Nephron (organoid): Measurements from ENCODE around the gene KRTAP5-5.

Source experiments
- H3K27ac Mint-ChIP-seq, 3 experiments: 2 replicates each; pipeline ENCODE4 v1.8.0; 2020; ENCODE audit warnings: mixed read lengths in 3 of 3, mild to moderate bottlenecking in 2 of 3, moderate library complexity in 1 of 3
- H3K27me3 Mint-ChIP-seq: 2 replicates; pipeline ENCODE4 v1.8.0; 2021; ENCODE audit warnings: low read depth, mild to moderate bottlenecking, moderate library complexity, mixed read lengths
- H3K36me3 Mint-ChIP-seq: 2 replicates; pipeline ENCODE4 v1.8.0; 2020; ENCODE audit warnings: low read depth, mixed read lengths
- H3K4me1 Mint-ChIP-seq: 2 replicates; pipeline ENCODE4 v1.8.0; 2020; ENCODE audit warnings: mixed read lengths
- H3K4me3 Mint-ChIP-seq, 3 experiments: 2 replicates each; pipeline ENCODE4 v1.8.0; 2020; ENCODE audit warnings: mild to moderate bottlenecking in 3 of 3, mixed read lengths in 3 of 3, moderate library complexity in 2 of 3
- H3K9me3 Mint-ChIP-seq: 2 replicates; pipeline ENCODE4 v1.8.0; 2020; ENCODE audit warnings: mixed read lengths
- TF ChIP-seq, protein P1 (sequence below), 3 experiments: fragments of 200-600 bp; sonication (generic); IDR thresholded peaks; one replicate each; pipeline ENCODE4 v1.5.0; 2021; ENCODE audit warnings: antibody characterized with exemption in 3 of 3; ENCODE audit not compliant: unreplicated experiment in 3 of 3

Gene KRTAP5-5

DNA sequence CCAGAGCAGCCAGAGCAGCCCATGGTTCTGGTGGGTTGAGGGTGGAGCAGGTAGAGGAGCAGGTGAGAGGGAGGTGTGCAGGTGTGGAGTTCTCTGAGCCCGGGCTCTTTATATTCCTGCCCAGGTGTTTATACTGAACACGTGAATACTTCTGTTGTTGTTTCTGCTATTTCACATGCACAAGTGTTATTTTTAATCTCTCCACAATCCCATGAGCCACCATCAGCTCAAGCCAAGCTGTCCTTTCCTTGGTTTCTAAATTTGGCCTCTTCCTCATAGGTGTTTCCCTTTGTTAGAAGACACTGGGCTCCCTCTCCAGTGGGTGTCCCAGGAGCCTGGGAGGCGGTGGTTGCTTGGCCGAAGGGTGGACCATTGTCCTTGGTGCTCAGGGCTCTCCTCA lies 21.2 kb upstream of the KRTAP5-5 start, which contains the start of gene KRTAP5-3:
TSS of gene KRTAP5-3 (minus strand) at position 101 of the 400 bp plus-strand sequence. CDS start at position 23, 78 bp downstream.
- Mint-ChIP-seq H3K4me3 (peak within 1 kb of the TSS in 2 of 3 experiments; percentile 14 to 38), H3K4me1 (peaks cover 7% of the 10 kb centered on the region), H3K27ac (peak within 1 kb of the TSS in 1 of 3 experiments; percentile 16), H3K36me3 (no peaks in the 10 kb centered on the region), H3K27me3 (peaks cover 37% of the 10 kb centered on the region), H3K9me3 (peaks cover 6% of the 10 kb centered on the region)
- TF ChIP-seq, protein P1, sequence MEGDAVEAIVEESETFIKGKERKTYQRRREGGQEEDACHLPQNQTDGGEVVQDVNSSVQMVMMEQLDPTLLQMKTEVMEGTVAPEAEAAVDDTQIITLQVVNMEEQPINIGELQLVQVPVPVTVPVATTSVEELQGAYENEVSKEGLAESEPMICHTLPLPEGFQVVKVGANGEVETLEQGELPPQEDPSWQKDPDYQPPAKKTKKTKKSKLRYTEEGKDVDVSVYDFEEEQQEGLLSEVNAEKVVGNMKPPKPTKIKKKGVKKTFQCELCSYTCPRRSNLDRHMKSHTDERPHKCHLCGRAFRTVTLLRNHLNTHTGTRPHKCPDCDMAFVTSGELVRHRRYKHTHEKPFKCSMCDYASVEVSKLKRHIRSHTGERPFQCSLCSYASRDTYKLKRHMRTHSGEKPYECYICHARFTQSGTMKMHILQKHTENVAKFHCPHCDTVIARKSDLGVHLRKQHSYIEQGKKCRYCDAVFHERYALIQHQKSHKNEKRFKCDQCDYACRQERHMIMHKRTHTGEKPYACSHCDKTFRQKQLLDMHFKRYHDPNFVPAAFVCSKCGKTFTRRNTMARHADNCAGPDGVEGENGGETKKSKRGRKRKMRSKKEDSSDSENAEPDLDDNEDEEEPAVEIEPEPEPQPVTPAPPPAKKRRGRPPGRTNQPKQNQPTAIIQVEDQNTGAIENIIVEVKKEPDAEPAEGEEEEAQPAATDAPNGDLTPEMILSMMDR (IDR thresholded peaks at IDR 0.05; ENCODE audit: unreplicated experiment in 3 of 3), result no peak

DNA sequence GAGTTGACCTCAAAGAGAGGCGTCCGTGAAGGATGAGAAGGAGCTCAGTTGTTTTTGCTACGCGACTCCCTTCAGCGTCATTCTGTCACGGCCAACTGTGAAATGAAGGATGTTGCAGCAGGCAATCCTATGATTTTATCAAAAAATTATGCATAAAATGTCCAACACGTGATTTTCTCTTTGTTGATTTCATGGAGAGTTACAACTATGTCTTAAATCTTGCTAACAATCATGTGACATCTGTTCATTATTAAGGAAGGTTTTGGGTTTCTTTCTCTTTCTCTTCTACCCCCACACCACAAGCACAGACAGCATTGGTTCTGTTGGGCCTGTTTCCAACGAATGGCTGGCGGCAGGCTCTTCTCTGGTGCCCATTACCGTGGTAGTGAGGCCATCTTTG lies 11.3 kb upstream of the KRTAP5-5 start:
- H3K9me3 Mint-ChIP-seq, result peaks cover 15% of the 10 kb centered on the region
- H3K27ac Mint-ChIP-seq, result no peak overlapping the region
- H3K4me1 Mint-ChIP-seq, result no peaks in the 10 kb centered on the region
- no peaks in the 10 kb centered on the region for H3K36me3 Mint-ChIP-seq
- TF ChIP-seq, protein P1 (IDR thresholded peaks at IDR 0.05; ENCODE audit: unreplicated experiment in 3 of 3), result no peak
- H3K4me3 Mint-ChIP-seq, result no peak overlapping the region
- H3K27me3 Mint-ChIP-seq, result peaks cover 9% of the 10 kb centered on the region

DNA sequence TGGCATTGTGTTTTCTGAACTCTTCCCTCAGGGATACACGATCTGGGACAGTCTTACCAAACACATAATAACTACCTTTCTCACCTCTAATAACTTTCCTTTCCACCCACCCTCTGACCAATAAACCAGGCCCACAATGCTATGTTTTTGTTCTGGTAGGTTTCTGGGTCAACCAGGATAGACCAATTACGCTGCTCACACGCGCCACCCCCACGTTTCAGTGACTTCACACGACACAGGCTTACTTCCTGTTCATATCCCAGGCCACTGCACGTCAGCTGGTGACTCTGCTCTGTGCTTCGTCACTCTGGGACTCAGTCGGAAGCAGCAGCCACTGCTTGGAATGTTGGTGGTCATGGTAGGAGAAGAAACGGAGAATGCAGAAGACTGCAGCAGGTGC lies 10.1 kb upstream of the KRTAP5-5 start:
- TF ChIP-seq, protein P1 (IDR thresholded peaks at IDR 0.05; ENCODE audit: unreplicated experiment in 3 of 3), result no peak
- Mint-ChIP-seq H3K36me3 (no peaks in the 10 kb centered on the region), H3K9me3 (peaks cover 11% of the 10 kb centered on the region), H3K4me3 (no peak overlapping the region), H3K27me3 (peaks cover 15% of the 10 kb centered on the region), H3K4me1 (no peaks in the 10 kb centered on the region), H3K27ac (no peak overlapping the region)

DNA sequence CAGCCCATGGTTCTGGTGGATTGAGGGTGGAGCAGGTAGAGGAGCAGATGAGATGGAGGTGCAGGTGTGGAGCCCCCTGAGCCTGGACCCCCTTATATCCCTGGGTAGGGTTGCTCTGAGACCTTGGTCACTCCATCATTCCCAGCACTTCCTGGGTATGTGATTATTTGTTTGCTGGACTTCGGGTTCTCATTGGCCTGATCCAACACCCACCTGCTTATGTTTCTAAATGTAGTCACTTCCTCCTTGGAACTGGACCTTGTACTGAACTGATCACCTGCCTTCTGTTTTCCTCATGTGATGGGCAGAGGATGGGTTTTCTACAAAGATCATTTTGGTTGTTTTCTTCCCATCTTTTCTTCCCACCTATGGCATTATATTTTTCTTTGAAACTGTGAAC lies 7.5 kb upstream of the KRTAP5-5 start, which contains the start of gene KRTAP5-4:
TSS of gene KRTAP5-4 (minus strand) at position 53 of the 400 bp plus-strand sequence. CDS start at position 8, 45 bp downstream.
- no peaks in the 10 kb centered on the region for H3K4me1 Mint-ChIP-seq
- no peaks in the 10 kb centered on the region for H3K36me3 Mint-ChIP-seq
- peaks cover 6% of the 10 kb centered on the region for H3K9me3 Mint-ChIP-seq
- H3K27me3 Mint-ChIP-seq, result peaks cover 27% of the 10 kb centered on the region
- no peak within 1 kb of the TSS for H3K27ac Mint-ChIP-seq
- no peak within 1 kb of the TSS for H3K4me3 Mint-ChIP-seq
- TF ChIP-seq, protein P1 (IDR thresholded peaks at IDR 0.05; ENCODE audit: unreplicated experiment in 3 of 3), result no peak

DNA sequence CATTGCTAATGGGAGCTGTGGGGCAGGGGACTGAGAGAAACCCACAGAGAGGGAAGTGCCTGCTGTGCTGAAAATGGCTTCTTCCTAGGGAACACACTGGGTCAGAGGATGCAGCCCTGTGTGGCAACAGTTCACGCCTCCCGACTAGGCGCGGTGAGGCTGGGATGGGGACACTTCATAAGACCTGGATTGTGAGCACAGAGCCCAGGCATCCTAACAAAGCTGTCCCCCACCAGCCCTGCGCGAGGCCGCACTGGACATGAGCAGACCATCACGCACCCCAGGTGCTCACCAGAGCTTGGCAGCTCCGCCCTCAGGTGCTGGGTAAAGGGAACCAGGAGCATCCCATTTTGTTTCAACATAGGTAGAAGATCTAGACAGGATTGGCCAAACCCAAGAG lies 5.9 kb upstream of the KRTAP5-5 start:
- TF ChIP-seq, protein P1 (IDR thresholded peaks at IDR 0.05; ENCODE audit: unreplicated experiment in 3 of 3), result no peak
- Mint-ChIP-seq H3K27ac (no peak overlapping the region), H3K4me1 (no peaks in the 10 kb centered on the region), H3K4me3 (no peak overlapping the region), H3K36me3 (no peaks in the 10 kb centered on the region), H3K27me3 (peaks cover 29% of the 10 kb centered on the region), H3K9me3 (peaks cover 2% of the 10 kb centered on the region)

DNA sequence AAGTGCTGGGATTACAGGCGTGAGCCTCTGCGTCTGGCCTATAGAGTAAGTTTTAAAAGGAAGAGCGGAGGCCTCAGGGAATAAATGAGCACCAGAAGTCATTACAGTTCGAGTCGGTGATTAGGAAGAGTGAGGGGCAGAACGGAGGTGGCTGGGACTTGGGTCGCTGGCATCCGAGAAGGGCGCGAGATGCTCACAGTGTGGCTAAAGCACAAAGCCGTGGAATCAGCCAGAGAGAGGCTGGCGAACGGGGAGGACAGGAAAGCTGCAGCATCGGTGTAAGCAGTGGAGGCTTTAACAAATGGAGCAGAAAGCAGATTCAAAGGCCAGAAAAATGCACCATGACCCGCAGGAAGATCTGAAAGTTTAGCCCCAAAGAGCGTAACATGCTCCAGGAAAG lies 5.0 kb upstream of the KRTAP5-5 start:
- no peaks in the 10 kb centered on the region for H3K36me3 Mint-ChIP-seq
- peaks cover 34% of the 10 kb centered on the region for H3K27me3 Mint-ChIP-seq
- peaks cover 2% of the 10 kb centered on the region for H3K9me3 Mint-ChIP-seq
- no peaks in the 10 kb centered on the region for H3K4me1 Mint-ChIP-seq
- TF ChIP-seq, protein P1 (IDR thresholded peaks at IDR 0.05; ENCODE audit: unreplicated experiment in 3 of 3), result no peak
- no peak overlapping the region for H3K27ac Mint-ChIP-seq
- H3K4me3 Mint-ChIP-seq, result no peak overlapping the region
